Thyroid gland (tissue), 4 donors: Measurements from ENCODE around the gene BMPR2.
"Not testable (repeated sequence)": the region's sequence is repeated elsewhere in the genome, so short reads cannot be mapped to it uniquely, and the experiment has no call there.

ENCODE experiments used
- POLR2A ChIP-seq, 2 donors: fragments of 450-650 bp; IDR thresholded peaks; one replicate each; pipeline ENCODE4 v1.6.1; 2017; ENCODE audit warnings: antibody characterized with exemption in 2 of 2, mild to moderate bottlenecking in 2 of 2, moderate library complexity in 1 of 2
- TF ChIP-seq, protein P1 (sequence below), 6 experiments: fragments of 200-600 bp in 3 of 6; fragments of 450-650 bp in 3 of 6; sonication (generic) in 3 of 6; IDR thresholded peaks; one replicate each; pipeline ENCODE4 v1.5.1; 2016 to 2019; ENCODE audit warnings: antibody characterized with exemption in 6 of 6, mild to moderate bottlenecking in 2 of 6, inconsistent platforms in 1 of 6, moderate library complexity in 1 of 6

DNA sequence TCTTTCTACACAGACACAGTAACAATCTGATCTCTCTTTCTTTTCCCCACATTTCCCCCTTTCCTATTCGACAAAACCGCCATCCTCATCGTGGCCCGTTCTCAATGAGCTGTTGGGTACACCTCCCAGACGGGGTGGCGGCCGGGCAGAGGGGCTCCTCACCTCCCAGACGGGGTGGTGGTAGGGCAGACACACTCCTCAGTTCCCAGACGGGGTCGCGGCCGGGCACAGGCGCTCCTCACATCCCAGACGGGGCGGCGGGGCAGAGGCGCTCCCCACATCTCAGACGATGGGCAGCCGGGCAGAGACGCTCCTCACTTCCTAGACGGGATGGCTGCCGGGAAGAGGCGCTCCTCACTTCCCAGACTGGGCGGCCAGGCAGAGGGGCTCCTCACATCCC, 64.0 kb downstream of the BMPR2 start:
- not testable (repeated sequence) for TF ChIP-seq POLR2A (IDR thresholded peaks at IDR 0.05)
- TF ChIP-seq, protein P1, sequence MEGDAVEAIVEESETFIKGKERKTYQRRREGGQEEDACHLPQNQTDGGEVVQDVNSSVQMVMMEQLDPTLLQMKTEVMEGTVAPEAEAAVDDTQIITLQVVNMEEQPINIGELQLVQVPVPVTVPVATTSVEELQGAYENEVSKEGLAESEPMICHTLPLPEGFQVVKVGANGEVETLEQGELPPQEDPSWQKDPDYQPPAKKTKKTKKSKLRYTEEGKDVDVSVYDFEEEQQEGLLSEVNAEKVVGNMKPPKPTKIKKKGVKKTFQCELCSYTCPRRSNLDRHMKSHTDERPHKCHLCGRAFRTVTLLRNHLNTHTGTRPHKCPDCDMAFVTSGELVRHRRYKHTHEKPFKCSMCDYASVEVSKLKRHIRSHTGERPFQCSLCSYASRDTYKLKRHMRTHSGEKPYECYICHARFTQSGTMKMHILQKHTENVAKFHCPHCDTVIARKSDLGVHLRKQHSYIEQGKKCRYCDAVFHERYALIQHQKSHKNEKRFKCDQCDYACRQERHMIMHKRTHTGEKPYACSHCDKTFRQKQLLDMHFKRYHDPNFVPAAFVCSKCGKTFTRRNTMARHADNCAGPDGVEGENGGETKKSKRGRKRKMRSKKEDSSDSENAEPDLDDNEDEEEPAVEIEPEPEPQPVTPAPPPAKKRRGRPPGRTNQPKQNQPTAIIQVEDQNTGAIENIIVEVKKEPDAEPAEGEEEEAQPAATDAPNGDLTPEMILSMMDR (IDR thresholded peaks at IDR 0.05), result not testable (repeated sequence)
